ENCODE measurements around the gene BLCAP. TPM values are rescaled to one million over a fixed set of nuclear protein-coding genes. Genes with fewer than 3 reads are reported as not detected.

BLCAP gene
- total RNA-seq, 1 experiment from 2014 or later = 90.4 TPM

GRCh38 chr20:37535443-37536132, 7.9 kb upstream of the BLCAP start:
- no peak overlapping the region for H3K27ac Mint-ChIP-seq (ENCODE audit: unreplicated experiment)

DNA sequence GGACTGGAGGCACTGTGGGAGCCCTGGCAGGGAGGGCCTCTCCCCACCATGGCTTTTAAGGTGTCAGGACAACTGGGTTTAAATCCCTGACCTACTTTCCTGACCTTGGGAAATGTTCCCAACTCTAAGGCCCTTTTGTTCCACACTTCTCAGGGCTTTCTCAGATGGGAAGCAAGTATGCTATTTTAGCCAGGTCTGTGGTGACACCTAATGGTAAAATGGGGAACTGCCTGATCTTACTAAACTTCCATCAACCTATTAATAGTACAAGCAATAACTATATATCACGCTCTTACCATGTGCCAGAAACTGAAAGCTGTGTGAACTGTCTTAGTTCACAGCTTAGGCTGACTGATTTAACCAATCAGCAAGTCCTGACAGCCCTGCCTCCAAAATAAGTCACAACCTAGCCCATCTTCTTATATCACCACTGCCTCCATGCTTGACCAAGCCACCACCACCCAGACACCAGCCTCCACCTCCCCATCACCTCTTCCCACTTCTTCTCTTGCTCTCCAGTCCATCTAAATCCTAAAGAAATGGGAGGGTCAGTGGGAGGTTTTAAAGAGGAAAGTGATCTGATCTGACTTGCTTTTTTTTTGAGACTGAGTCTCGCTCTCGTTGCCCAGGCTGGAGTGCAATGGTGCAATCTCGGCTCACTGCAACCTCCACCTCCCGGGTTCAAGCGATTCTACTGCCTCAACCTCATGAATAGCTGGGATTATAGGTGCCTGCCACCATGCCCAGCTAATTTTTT, 6.9 kb upstream of the BLCAP start:
- TF ChIP-seq, protein P1, sequence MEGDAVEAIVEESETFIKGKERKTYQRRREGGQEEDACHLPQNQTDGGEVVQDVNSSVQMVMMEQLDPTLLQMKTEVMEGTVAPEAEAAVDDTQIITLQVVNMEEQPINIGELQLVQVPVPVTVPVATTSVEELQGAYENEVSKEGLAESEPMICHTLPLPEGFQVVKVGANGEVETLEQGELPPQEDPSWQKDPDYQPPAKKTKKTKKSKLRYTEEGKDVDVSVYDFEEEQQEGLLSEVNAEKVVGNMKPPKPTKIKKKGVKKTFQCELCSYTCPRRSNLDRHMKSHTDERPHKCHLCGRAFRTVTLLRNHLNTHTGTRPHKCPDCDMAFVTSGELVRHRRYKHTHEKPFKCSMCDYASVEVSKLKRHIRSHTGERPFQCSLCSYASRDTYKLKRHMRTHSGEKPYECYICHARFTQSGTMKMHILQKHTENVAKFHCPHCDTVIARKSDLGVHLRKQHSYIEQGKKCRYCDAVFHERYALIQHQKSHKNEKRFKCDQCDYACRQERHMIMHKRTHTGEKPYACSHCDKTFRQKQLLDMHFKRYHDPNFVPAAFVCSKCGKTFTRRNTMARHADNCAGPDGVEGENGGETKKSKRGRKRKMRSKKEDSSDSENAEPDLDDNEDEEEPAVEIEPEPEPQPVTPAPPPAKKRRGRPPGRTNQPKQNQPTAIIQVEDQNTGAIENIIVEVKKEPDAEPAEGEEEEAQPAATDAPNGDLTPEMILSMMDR (IDR thresholded peaks at IDR 0.05; ENCODE audit: unreplicated experiment) = peak; percentile 85
- H3K27me3 Mint-ChIP-seq (ENCODE audit: unreplicated experiment) = peaks cover 42% of the 10 kb centered on the region
- peak; percentile 81 for DNase-seq
- intact Hi-C loops (cut with micrococcal nuclease; ENCODE audit: unreplicated experiment) = loop anchor here (1.0 to 5.0 kb wide), 3 partner anchors 127 to 332 kb away; no protein-coding TSS in a partner anchor
- CTCF ChIA-PET = interaction anchor here (0.5 to 3.2 kb wide), 15 partner anchors 9 to 445 kb away, joined by 3 to 18 read pairs (median 3); no protein-coding TSS in a partner anchor
- no peak overlapping the region for H3K27ac Mint-ChIP-seq (ENCODE audit: unreplicated experiment)
- H3K36me3 Mint-ChIP-seq (ENCODE audit: insufficient read depth, unreplicated experiment) = no peaks in the 10 kb centered on the region
- no peaks in the 10 kb centered on the region for H3K9me3 Mint-ChIP-seq (ENCODE audit: low read depth, unreplicated experiment)
- H3K4me3 Mint-ChIP-seq (ENCODE audit: low read depth, unreplicated experiment) = no peak overlapping the region
- peaks cover 38% of the 10 kb centered on the region for H3K4me1 Mint-ChIP-seq (ENCODE audit: low read depth, unreplicated experiment)
- no TSS peak for BruUV-seq (replicated peaks)

More at GRCh38 chr20:37535443-37536132, 7.9 kb upstream of the BLCAP start:
- TF ChIP-seq, protein P1 (IDR thresholded peaks at IDR 0.05; ENCODE audit: unreplicated experiment) = no peak
- DNase-seq = peak; percentile 48
- Mint-ChIP-seq H3K4me1 (ENCODE audit: low read depth, unreplicated experiment) (peaks cover 38% of the 10 kb centered on the region), H3K4me3 (ENCODE audit: low read depth, unreplicated experiment) (no peak overlapping the region), H3K36me3 (ENCODE audit: insufficient read depth, unreplicated experiment) (no peaks in the 10 kb centered on the region), H3K27me3 (ENCODE audit: unreplicated experiment) (peaks cover 32% of the 10 kb centered on the region), H3K9me3 (ENCODE audit: low read depth, unreplicated experiment) (no peaks in the 10 kb centered on the region)
- intact Hi-C loops (cut with micrococcal nuclease; ENCODE audit: unreplicated experiment) = no loop called here
- CTCF ChIA-PET = interaction anchor here (1.0 to 3.2 kb wide), 6 partner anchors 8 to 279 kb away, joined by 3 to 18 read pairs (median 4); no protein-coding TSS in a partner anchor
- BruUV-seq (replicated peaks) = no TSS peak

DNA sequence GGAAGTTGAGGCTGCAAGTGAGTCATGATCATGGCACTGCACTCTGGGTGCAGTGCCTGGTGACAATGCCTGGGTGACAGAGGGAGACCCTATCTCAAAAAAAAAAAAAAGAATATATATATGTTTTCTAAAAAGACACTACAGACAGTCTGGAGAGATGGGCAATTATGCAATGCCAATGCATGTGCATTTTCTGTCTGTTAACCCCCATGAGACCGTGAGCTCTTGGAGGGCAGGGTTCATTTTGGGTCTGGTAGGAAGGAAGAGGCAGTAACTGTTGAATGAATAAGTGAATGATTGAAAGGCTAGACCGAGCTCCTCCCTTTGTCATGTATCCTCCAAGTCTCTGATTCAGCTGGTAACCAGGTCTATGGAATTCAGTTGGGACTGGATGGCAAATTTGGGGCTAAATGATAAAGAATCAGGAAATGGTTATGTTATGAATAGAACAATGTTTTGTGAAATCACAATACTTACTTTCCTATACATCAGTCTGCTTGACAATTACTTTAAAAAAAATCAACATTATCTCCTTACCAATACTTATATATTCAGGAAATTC, 5.6 kb upstream of the BLCAP start:
- Mint-ChIP-seq H3K4me1 (ENCODE audit: low read depth, unreplicated experiment) (peaks cover 42% of the 10 kb centered on the region), H3K4me3 (ENCODE audit: low read depth, unreplicated experiment) (no peak overlapping the region), H3K9me3 (ENCODE audit: low read depth, unreplicated experiment) (peaks cover 2% of the 10 kb centered on the region), H3K27ac (ENCODE audit: unreplicated experiment) (no peak overlapping the region), H3K36me3 (ENCODE audit: insufficient read depth, unreplicated experiment) (peaks cover 13% of the 10 kb centered on the region), H3K27me3 (ENCODE audit: unreplicated experiment) (peaks cover 49% of the 10 kb centered on the region)
- no peak for DNase-seq
- no TSS peak for BruUV-seq (replicated peaks)
- intact Hi-C loops (cut with micrococcal nuclease; ENCODE audit: unreplicated experiment) = loop anchor here (5.0 kb wide), 1 partner anchor 126 kb away; no protein-coding TSS in a partner anchor
- CTCF ChIA-PET = interaction anchor here (1.2 to 3.2 kb wide), 3 partner anchors 251 to 337 kb away, joined by 3 to 18 read pairs (median 7); no protein-coding TSS in a partner anchor
- TF ChIP-seq, protein P1 (IDR thresholded peaks at IDR 0.05; ENCODE audit: unreplicated experiment) = no peak

DNA sequence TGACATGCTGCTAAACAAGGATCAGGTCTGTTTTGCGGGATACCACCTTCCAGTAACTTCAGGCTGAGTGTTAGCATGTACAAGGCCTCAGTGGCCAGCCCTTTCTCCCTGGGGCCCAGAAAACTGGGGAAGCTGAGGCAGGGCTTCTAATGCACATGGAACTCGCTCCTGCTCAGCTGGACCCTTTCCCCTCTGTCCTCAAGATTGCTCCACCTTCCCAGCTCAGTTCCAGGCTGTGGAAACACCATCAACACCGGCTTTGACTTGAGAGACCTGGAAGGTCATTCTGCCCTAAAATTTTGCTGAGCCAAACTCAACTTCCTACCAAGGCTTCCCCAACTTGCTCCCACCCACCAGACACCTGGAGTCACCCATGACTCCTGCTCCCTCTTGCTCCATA, 4.2 kb upstream of the BLCAP start:
- intact Hi-C loops (cut with micrococcal nuclease; ENCODE audit: unreplicated experiment) = loop anchor here (5.0 kb wide), 1 partner anchor 125 kb away; no protein-coding TSS in a partner anchor
- peaks cover 48% of the 10 kb centered on the region for H3K27me3 Mint-ChIP-seq (ENCODE audit: unreplicated experiment)
- BruUV-seq (replicated peaks) = no TSS peak
- DNase-seq = no peak
- H3K9me3 Mint-ChIP-seq (ENCODE audit: low read depth, unreplicated experiment) = peaks cover 2% of the 10 kb centered on the region
- H3K4me1 Mint-ChIP-seq (ENCODE audit: low read depth, unreplicated experiment) = peaks cover 40% of the 10 kb centered on the region
- CTCF ChIA-PET = interaction anchor here (1.6 to 1.7 kb wide), 2 partner anchors 12 to 336 kb away, joined by 3 to 7 read pairs; no protein-coding TSS in a partner anchor
- H3K27ac Mint-ChIP-seq (ENCODE audit: unreplicated experiment) = no peak overlapping the region
- peaks cover 27% of the 10 kb centered on the region for H3K36me3 Mint-ChIP-seq (ENCODE audit: insufficient read depth, unreplicated experiment)
- no peak overlapping the region for H3K4me3 Mint-ChIP-seq (ENCODE audit: low read depth, unreplicated experiment)
- TF ChIP-seq, protein P1 (IDR thresholded peaks at IDR 0.05; ENCODE audit: unreplicated experiment) = no peak

All from Calu3 (cell line).